Gastroesophageal sphincter (tissue), 3 donors: Measurements from ENCODE around the gene LDLRAD4.

Source experiments
- POLR2A ChIP-seq, 2 donors: fragments of 450-650 bp; IDR thresholded peaks; one replicate each; pipeline ENCODE4 v1.6.1; 2017; ENCODE audit warnings: antibody characterized with exemption in 2 of 2, mild to moderate bottlenecking in 2 of 2, moderate library complexity in 1 of 2
- TF ChIP-seq, protein P1 (sequence below), 4 experiments: fragments of 200-600 bp in 2 of 4; fragments of 450-650 bp in 2 of 4; sonication (generic) in 1 of 4; IDR thresholded peaks; one replicate each; pipeline ENCODE4 v1.5.1; 2017 to 2019; ENCODE audit warnings: antibody characterized with exemption in 4 of 4, mild to moderate bottlenecking in 2 of 4, moderate library complexity in 2 of 4

DNA sequence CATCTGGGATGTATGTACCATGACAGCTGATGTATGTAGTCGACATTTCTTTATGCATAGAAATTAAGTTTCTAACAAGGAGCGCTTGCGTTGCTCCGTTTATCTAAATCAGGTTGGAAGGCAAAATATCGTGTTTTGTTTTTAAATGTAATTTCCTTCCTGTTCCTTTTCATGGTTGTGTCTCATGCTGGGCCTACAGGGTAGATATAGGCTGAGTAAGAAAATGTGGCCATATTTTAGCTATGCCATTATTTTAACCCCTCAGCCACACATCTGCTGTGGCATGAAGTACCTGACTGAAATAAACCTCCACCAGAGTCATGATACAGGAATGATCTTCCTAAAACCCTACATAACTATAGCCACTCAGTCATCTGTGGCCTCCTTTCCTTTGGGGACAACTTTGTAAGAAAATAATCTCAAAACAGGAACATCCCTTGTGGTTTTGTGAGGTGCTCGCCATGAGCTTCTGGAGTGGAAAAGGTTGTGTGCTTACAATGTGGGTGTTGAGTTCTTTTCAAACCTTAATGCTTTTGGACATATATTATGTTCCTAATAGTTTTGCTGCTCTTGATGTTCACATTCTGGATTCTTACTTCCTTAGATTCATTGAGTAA lies 293.5 kb downstream of the LDLRAD4 start:
- no peak for TF ChIP-seq POLR2A (IDR thresholded peaks at IDR 0.05)
- TF ChIP-seq, protein P1, sequence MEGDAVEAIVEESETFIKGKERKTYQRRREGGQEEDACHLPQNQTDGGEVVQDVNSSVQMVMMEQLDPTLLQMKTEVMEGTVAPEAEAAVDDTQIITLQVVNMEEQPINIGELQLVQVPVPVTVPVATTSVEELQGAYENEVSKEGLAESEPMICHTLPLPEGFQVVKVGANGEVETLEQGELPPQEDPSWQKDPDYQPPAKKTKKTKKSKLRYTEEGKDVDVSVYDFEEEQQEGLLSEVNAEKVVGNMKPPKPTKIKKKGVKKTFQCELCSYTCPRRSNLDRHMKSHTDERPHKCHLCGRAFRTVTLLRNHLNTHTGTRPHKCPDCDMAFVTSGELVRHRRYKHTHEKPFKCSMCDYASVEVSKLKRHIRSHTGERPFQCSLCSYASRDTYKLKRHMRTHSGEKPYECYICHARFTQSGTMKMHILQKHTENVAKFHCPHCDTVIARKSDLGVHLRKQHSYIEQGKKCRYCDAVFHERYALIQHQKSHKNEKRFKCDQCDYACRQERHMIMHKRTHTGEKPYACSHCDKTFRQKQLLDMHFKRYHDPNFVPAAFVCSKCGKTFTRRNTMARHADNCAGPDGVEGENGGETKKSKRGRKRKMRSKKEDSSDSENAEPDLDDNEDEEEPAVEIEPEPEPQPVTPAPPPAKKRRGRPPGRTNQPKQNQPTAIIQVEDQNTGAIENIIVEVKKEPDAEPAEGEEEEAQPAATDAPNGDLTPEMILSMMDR (IDR thresholded peaks at IDR 0.05) = no peak
